ENCODE data around the gene NCOA1. TPM values are rescaled to one million over a fixed set of nuclear protein-coding genes. Genes with fewer than 3 reads are reported as not detected.
"Not testable (repeated sequence)": the region's sequence is repeated elsewhere in the genome, so short reads cannot be mapped to it uniquely, and the experiment has no call there.

NCOA1 gene
- total RNA-seq, 8 experiments from 2014 or later: 18.7 to 65.8 (median 22.0) TPM

DNA sequence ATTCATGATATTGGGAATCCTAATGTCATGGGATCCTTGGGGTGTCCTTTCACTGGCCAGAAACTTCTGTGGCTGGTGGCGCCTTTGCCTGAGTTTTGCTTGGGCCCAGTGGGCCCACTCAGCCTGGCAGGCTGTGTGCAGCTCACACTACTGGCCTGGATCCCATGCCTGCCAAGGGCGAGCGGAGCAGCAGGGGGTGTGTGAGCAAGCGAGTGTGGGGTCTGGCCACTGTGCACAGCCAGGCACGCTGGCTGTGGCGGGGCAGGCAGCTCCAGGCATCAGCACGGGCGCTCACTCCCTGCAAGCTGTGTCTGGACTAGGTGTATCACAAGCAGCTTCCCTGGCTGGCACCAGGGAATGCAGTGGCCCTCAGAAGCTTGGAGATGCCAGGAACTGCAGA, 74.5 kb downstream of the NCOA1 start:
- WGBS, 10 experiments: 89 to 100% (median 100%) methylated on average over 1 to 4 of the region's 8 CpGs; no CpG with 5 or more reads in 4 of the 10 experiments
- no peaks in the 10 kb centered on the region for H3K4me1 ChIP-seq (replicated peaks in 1 of 2)
- H3K4me3 ChIP-seq: no peak overlapping the region
- no peak overlapping the region for H3K27ac ChIP-seq
- in situ Hi-C loops (cut with MboI; ENCODE audit: low pct_unique_long_range_greater_than_20kb in 2 of 9, low sequenced_read_pairs in 9 of 9, unreplicated experiment in 9 of 9): no loop called here
- ATAC-seq (replicated peaks in 6 of 8): no peak

GRCh38 chr2:24566209-24566608, 75.2 kb downstream of the NCOA1 start:
- in situ Hi-C loops (cut with MboI; ENCODE audit: low pct_unique_long_range_greater_than_20kb in 2 of 9, low sequenced_read_pairs in 9 of 9, unreplicated experiment in 9 of 9): no loop called here
- Histone ChIP-seq H3K4me1 (replicated peaks in 1 of 2) (no peaks in the 10 kb centered on the region), H3K27ac (no peak overlapping the region), H3K4me3 (no peak overlapping the region)
- 90 to 100% (median 97%) methylated on average over 1 to 2 of the region's 3 CpGs; no CpG with 5 or more reads in 4 of the 10 experiments for WGBS, 10 experiments
- ATAC-seq (replicated peaks in 6 of 8): no peak

DNA sequence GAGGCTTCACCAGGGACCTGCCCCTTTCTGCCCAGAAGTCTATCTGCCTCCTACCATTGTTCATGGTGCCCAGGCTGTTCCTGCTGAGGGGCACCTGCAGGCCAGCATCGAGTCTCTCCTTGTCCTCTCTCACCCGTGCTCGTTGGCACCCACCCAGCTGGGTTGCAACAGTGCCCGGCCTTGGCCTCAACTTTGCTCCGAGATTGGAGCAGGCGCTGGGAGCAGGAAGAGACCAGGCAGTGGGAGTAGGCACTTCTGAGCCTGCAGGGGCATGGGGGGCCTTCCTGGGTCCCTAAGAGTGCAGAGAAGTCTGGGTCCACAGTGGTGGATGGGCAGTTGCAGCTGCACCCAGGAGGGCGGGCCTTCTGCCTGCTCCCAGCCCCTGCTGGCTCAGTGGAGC, 75.6 kb downstream of the NCOA1 start:
- no peak for ATAC-seq (replicated peaks in 6 of 8)
- Histone ChIP-seq H3K4me3 (no peak overlapping the region), H3K27ac (no peak overlapping the region), H3K4me1 (replicated peaks in 1 of 2) (no peaks in the 10 kb centered on the region)
- in situ Hi-C loops (cut with MboI; ENCODE audit: low pct_unique_long_range_greater_than_20kb in 2 of 9, low sequenced_read_pairs in 9 of 9, unreplicated experiment in 9 of 9): no loop called here
- 70 to 100% (median 87%) methylated on average over 1 to 5 of the region's 7 CpGs; no CpG with 5 or more reads in 6 of the 10 experiments for WGBS, 10 experiments

- ATAC-seq (replicated peaks in 6 of 8): no peak
- Histone ChIP-seq H3K4me1 (replicated peaks in 1 of 2) (no peaks in the 10 kb centered on the region), H3K4me3 (no peak overlapping the region), H3K27ac (no peak overlapping the region)
- in situ Hi-C loops (cut with MboI; ENCODE audit: low pct_unique_long_range_greater_than_20kb in 2 of 9, low sequenced_read_pairs in 9 of 9, unreplicated experiment in 9 of 9): no loop called here
Measured at GRCh38 chr2:24568551-24568950, 77.5 kb downstream of the NCOA1 start.

- H3K4me1 ChIP-seq (replicated peaks in 1 of 2); in situ Hi-C loops (cut with MboI; ENCODE audit: low pct_unique_long_range_greater_than_20kb in 2 of 9, low sequenced_read_pairs in 9 of 9, unreplicated experiment in 9 of 9); ATAC-seq (replicated peaks in 6 of 8); H3K4me3 ChIP-seq; H3K27ac ChIP-seq: not testable (repeated sequence)
- WGBS, 10 experiments: 78 to 100% (median 92%) methylated on average over 1 to 8 of the region's 10 CpGs; no CpG with 5 or more reads in 1 of the 10 experiments
Measured at GRCh38 chr2:24569565-24569964, 78.5 kb downstream of the NCOA1 start.

- ATAC-seq (replicated peaks in 6 of 8): no peak
- H3K4me3 ChIP-seq: no peak overlapping the region
- H3K27ac ChIP-seq: no peak overlapping the region
- WGBS, 10 experiments: 83 to 100% (median 100%) methylated on average over 1 of the region's 1 CpG; no CpG with 5 or more reads in 4 of the 10 experiments
- in situ Hi-C loops (cut with MboI; ENCODE audit: low pct_unique_long_range_greater_than_20kb in 2 of 9, low sequenced_read_pairs in 9 of 9, unreplicated experiment in 9 of 9): no loop called here
- H3K4me1 ChIP-seq (replicated peaks in 1 of 2): no peaks in the 10 kb centered on the region
Measured at GRCh38 chr2:24570225-24570624, 79.2 kb downstream of the NCOA1 start.

DNA sequence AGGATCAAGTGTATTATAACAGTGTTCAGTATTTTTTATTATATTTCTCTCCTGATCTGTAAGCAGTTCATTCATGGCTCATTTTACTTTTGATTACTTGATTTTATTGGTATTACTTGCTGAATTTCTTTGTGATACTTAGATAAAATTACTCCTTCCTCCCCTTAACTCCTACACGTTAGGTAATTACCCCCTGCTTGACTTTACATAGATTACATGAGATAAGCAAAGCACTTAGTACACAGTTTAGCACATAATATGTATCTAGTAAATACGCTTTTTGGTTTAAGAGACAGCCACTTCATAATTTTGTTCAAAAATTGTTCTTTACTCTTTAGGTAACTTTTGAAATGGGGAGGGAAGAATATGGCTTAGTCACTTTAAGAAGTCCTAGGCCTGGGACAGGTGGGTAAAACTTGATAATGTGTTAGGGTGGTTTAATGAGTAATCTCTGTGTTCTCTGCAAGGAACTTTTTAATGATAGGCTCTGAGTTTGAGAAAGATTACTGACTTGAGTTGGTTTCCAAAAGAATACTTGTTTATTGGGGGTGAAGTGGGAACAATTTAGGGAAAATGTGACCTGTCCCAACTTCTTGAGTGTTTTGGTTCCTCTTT, 80.9 kb downstream of the NCOA1 start:
- no peak for ATAC-seq (replicated peaks in 6 of 8)
- Histone ChIP-seq H3K27ac (no peak overlapping the region), H3K4me3 (no peak overlapping the region), H3K4me1 (replicated peaks in 1 of 2) (no peaks in the 10 kb centered on the region)
- 62 to 100% (median 90%) methylated on average over 1 to 2 of the region's 2 CpGs; no CpG with 5 or more reads in 1 of the 10 experiments for WGBS, 10 experiments
- in situ Hi-C loops (cut with MboI; ENCODE audit: low pct_unique_long_range_greater_than_20kb in 2 of 9, low sequenced_read_pairs in 9 of 9, unreplicated experiment in 9 of 9): no loop called here

DNA sequence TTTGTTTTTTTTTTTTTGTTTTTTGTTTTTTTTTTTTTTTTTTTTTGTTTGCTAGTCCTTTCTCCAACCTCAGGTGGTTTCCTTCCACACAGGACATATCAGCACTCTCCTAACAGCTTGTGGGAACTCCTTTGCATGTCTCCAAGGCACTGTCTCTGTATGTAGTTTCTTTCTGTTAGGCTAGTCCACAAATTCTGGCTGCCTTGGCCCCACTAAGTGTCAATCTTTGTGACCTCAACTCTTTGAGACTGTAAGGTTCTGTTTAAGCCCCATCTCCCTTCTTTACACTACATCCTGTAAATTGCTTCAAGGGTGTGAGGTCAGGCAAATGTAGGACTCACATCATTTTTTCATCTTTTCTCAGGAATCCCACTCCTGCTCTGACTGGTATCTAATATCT, 85.1 kb downstream of the NCOA1 start:
- ATAC-seq (replicated peaks in 6 of 8): no peak
- Histone ChIP-seq H3K4me3 (no peak overlapping the region), H3K27ac (no peak overlapping the region), H3K4me1 (replicated peaks in 1 of 2) (peaks cover 0 to 7% of the 10 kb centered on the region in 2 donors)
- in situ Hi-C loops (cut with MboI; ENCODE audit: low pct_unique_long_range_greater_than_20kb in 2 of 9, low sequenced_read_pairs in 9 of 9, unreplicated experiment in 9 of 9): no loop called here

GRCh38 chr2:24576617-24577016, 85.6 kb downstream of the NCOA1 start:
- Histone ChIP-seq H3K4me3 (no peak overlapping the region), H3K27ac (no peak overlapping the region), H3K4me1 (replicated peaks in 1 of 2) (peaks cover 0 to 7% of the 10 kb centered on the region in 2 donors)
- no peak for ATAC-seq (replicated peaks in 6 of 8)
- in situ Hi-C loops (cut with MboI; ENCODE audit: low pct_unique_long_range_greater_than_20kb in 2 of 9, low sequenced_read_pairs in 9 of 9, unreplicated experiment in 9 of 9): no loop called here
- WGBS, 10 experiments: 78 to 100% (median 96%) methylated on average over 1 of the region's 1 CpG; no CpG with 5 or more reads in 2 of the 10 experiments

DNA sequence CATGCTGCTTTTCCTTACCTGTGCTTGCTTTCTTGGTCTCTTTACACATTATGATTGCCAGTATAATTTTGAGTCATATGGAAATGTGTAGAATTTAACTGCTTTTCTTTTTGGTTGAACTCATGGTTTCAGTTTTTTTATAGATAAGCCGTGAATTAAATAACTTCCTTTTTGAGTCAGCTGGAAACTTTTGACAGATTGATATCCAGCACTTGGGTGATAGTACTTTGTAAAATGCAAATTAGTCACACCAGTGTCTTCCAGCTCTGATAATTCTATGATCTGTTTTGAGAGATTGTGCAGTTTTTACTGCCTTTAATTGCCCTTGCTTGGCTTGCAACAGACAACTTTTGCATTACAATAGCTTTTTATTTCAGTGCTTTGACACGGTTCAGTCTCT, 86.4 kb downstream of the NCOA1 start:
- ATAC-seq (replicated peaks in 6 of 8): no peak
- no peak overlapping the region for H3K27ac ChIP-seq
- in situ Hi-C loops (cut with MboI; ENCODE audit: low pct_unique_long_range_greater_than_20kb in 2 of 9, low sequenced_read_pairs in 9 of 9, unreplicated experiment in 9 of 9): no loop called here
- 0 to 100% (median 44%) methylated on average over 1 to 2 of the region's 2 CpGs for WGBS, 10 experiments
- peaks cover 0 to 7% of the 10 kb centered on the region in 2 donors for H3K4me1 ChIP-seq (replicated peaks in 1 of 2)
- H3K4me3 ChIP-seq: no peak overlapping the region

DNA sequence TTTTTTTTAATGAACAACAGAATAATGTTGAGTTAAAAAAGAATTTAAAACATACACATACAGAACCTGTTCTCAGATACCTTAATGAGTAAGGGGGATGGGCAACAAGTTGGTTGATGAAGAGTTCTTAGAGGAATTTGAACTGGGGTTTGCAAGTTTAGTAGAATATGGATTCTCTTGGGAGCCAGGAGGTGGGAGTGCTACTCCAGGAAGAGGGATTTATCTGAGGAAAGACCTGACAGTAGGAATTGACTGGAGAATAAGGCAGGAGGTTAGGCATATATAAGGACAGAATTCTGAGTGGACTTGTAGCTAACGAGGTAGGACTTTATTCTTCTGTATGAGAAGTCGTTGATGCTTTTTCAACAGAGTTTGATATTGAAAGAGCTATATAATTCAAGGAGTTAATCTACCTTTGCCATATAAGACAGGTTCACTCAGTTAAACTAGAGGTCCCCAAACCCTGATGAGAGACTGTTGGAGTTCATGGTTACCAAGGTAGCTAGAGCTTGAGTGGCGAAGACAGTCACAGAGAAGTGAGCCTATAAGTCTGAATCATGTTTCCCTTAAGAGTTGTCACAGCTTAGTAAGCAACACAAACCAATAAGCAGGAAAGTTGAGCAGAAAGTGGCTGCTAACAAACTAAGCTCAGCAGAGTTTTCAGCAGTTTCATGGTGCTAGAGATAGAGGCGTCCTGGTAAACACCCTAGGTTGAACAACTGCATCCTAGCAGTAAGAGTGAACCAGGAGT, 88.2 kb downstream of the NCOA1 start:
- in situ Hi-C loops (cut with MboI; ENCODE audit: low pct_unique_long_range_greater_than_20kb in 2 of 9, low sequenced_read_pairs in 9 of 9, unreplicated experiment in 9 of 9): no loop called here

DNA sequence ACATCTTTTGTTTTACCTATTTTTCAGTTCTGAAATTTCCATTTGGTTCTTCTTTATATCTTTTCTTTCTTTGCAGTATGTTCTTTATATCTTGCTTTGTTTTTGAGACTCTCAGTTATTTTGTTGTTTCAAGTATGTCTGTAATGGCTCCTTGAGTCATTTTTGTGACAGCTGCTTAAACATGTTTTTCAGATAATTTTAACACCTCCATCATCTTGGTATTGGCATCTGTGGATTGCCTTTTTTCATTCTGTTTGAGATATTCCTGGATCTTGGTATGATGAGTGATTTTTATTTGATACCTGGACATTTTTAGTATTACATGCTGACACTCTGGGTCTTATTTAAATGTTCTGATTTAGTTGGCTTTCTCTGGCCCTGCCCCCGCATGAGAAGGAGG, 89.5 kb downstream of the NCOA1 start:
- no peak for ATAC-seq (replicated peaks in 6 of 8)
- Histone ChIP-seq H3K4me3 (no peak overlapping the region), H3K27ac (no peak overlapping the region), H3K4me1 (replicated peaks in 1 of 2) (peaks cover 0 to 7% of the 10 kb centered on the region in 2 donors)
- in situ Hi-C loops (cut with MboI; ENCODE audit: low pct_unique_long_range_greater_than_20kb in 2 of 9, low sequenced_read_pairs in 9 of 9, unreplicated experiment in 9 of 9): no loop called here
- WGBS, 10 experiments: 71 to 100% (median 100%) methylated on average over 1 of the region's 1 CpG; no CpG with 5 or more reads in 4 of the 10 experiments

More for the DNA sequence above, 88.2 kb downstream of the NCOA1 start:
- peaks cover 0 to 7% of the 10 kb centered on the region in 2 donors for H3K4me1 ChIP-seq (replicated peaks in 1 of 2)
- no peak overlapping the region for H3K27ac ChIP-seq
- H3K4me3 ChIP-seq: no peak overlapping the region
- WGBS, 10 experiments: 80 to 97% (median 92%) methylated on average over 1 to 4 of the region's 4 CpGs
- no peak for ATAC-seq (replicated peaks in 6 of 8)

GRCh38 chr2:24581971-24582370, 90.9 kb downstream of the NCOA1 start:
- H3K4me1 ChIP-seq (replicated peaks in 1 of 2); ATAC-seq (replicated peaks in 6 of 8); in situ Hi-C loops (cut with MboI; ENCODE audit: low pct_unique_long_range_greater_than_20kb in 2 of 9, low sequenced_read_pairs in 9 of 9, unreplicated experiment in 9 of 9); H3K4me3 ChIP-seq; H3K27ac ChIP-seq: not testable (repeated sequence)
- 21 to 100% (median 83%) methylated on average over 1 of the region's 1 CpG; no CpG with 5 or more reads in 1 of the 10 experiments for WGBS, 10 experiments

GRCh38 chr2:24586955-24587354, 95.9 kb downstream of the NCOA1 start:
- no peak for ATAC-seq (replicated peaks in 6 of 8)
- WGBS, 10 experiments: 47 to 100% (median 90%) methylated on average over 1 to 3 of the region's 3 CpGs; no CpG with 5 or more reads in 1 of the 10 experiments

More at GRCh38 chr2:24586955-24587354, 95.9 kb downstream of the NCOA1 start:
- H3K4me3 ChIP-seq: no peak overlapping the region
- H3K27ac ChIP-seq: no peak overlapping the region
- in situ Hi-C loops (cut with MboI; ENCODE audit: low pct_unique_long_range_greater_than_20kb in 2 of 9, low sequenced_read_pairs in 9 of 9, unreplicated experiment in 9 of 9): no loop called here
- H3K4me1 ChIP-seq (replicated peaks in 1 of 2): no peaks in the 10 kb centered on the region
